A549 (cell line): ENCODE data around the gene LEKR1.

Experiments used
- CHD2 ChIP-seq: fragments of 150-350 bp; IDR thresholded peaks from 2 replicates; pipeline ENCODE4 v1.6.1; 2014; ENCODE audit warnings: low read length; ENCODE audit not compliant: partially characterized antibody
- CTCF ChIP-seq: fragments of >200 bp; sonication (Bioruptor Twin); formaldehyde crosslinking; IDR thresholded peaks from 3 replicates; pipeline ENCODE4 v1.5.1; 2016
- MAFK ChIP-seq: fragments of 450-650 bp; IDR thresholded peaks from 2 replicates; pipeline ENCODE4 v1.6.1; 2014; ENCODE audit not compliant: partially characterized antibody
- MAX ChIP-seq: IDR thresholded peaks from 2 replicates; pipeline ENCODE4 v1.6.1; 2012
- MYC ChIP-seq: IDR thresholded peaks from 2 replicates; pipeline ENCODE4 v1.6.1; 2012; ENCODE audit warnings: mild to moderate bottlenecking, inconsistent platforms, low read length, improper control_type of control experiment, borderline replicate concordance
- PBX3 ChIP-seq: IDR thresholded peaks from 2 replicates; pipeline ENCODE4 v1.6.1; 2012
- PHF8 ChIP-seq: fragments of 200-600 bp; sonication (generic); IDR thresholded peaks from 2 replicates; pipeline ENCODE4 v1.6.1; 2016; ENCODE audit warnings: low read depth, mild to moderate bottlenecking, antibody characterized with exemption, moderate library complexity, borderline replicate concordance
- POLR2A ChIP-seq: IDR thresholded peaks from 2 replicates; pipeline ENCODE4 v1.6.1; 2012; ENCODE audit warnings: mild to moderate bottlenecking, low read length
- RAD21 ChIP-seq, 2 experiments: fragments of >200 bp in 1 of 2; sonication (Bioruptor Twin) in 1 of 2; formaldehyde crosslinking in 1 of 2; IDR thresholded peaks in 1 of 2; conservative IDR thresholded peaks in 1 of 2; 2 replicates in 1 of 2; 3 replicates in 1 of 2; pipeline ENCODE4 v1.6.1; 2012 to 2018; ENCODE audit warnings: inconsistent platforms in 1 of 2
- REST ChIP-seq: fragments of 200-600 bp; sonication (generic); IDR thresholded peaks from 2 replicates; pipeline ENCODE4 v1.6.1; 2016; ENCODE audit warnings: antibody characterized with exemption, mild to moderate bottlenecking, moderate library complexity
- RNF2 ChIP-seq: fragments of 200-600 bp; sonication (generic); IDR thresholded peaks from 2 replicates; pipeline ENCODE4 v1.6.1; 2016; ENCODE audit warnings: low read depth, mild to moderate bottlenecking, antibody characterized with exemption, moderate library complexity, borderline replicate concordance
- USF2 ChIP-seq: fragments of 450-650 bp; IDR thresholded peaks from 2 replicates; pipeline ENCODE4 v1.6.1; 2014; ENCODE audit warnings: antibody characterized with exemption
- ZFP36 ChIP-seq: fragments of 450-650 bp; IDR thresholded peaks from 2 replicates; pipeline ENCODE4 v1.6.1; 2014; ENCODE audit warnings: borderline replicate concordance; ENCODE audit not compliant: partially characterized antibody

- no peak for TF ChIP-seq PHF8
- no peak for TF ChIP-seq MAFK
- no peak for TF ChIP-seq CTCF
- TF ChIP-seq USF2: no peak
- no peak for TF ChIP-seq MYC
- TF ChIP-seq POLR2A: no peak
- TF ChIP-seq CHD2: no peak
- no peak for TF ChIP-seq MAX
- TF ChIP-seq PBX3: no peak
- TF ChIP-seq ZFP36: no peak
- no peak for TF ChIP-seq RAD21 (conservative IDR thresholded peaks at IDR 0.05 in 1 of 2, IDR thresholded peaks at IDR 0.05 in 1 of 2)
- no peak for TF ChIP-seq REST
- TF ChIP-seq RNF2: no peak
These were observed 233.5 kb downstream of the LEKR1 start for GRCh38 chr3:157059661-157060060.
